Endothelial cell (in vitro differentiated cells): ENCODE measurements around the gene AKNA. TPM values are rescaled to one million over a fixed set of nuclear protein-coding genes. Genes with fewer than 3 reads are reported as not detected.
A peak's percentile ranks its signal among the peaks of the same experiment; 100 is the strongest.

Experiments
- DNase-seq: peaks from one replicate; pipeline ENCODE4 v3.0.0; 2021; ENCODE audit warnings: low spot score
- H3K27ac Mint-ChIP-seq: one replicate; pipeline ENCODE4 v1.8.0; 2021; ENCODE audit warnings: mixed read lengths, inconsistent platforms; ENCODE audit not compliant: unreplicated experiment
- H3K27me3 Mint-ChIP-seq: one replicate; pipeline ENCODE4 v1.8.0; 2021; ENCODE audit warnings: mild to moderate bottlenecking, moderate library complexity, mixed read lengths, inconsistent platforms; ENCODE audit not compliant: unreplicated experiment
- H3K36me3 Mint-ChIP-seq: one replicate; pipeline ENCODE4 v1.8.0; 2021; ENCODE audit warnings: mild to moderate bottlenecking, low read depth, mixed read lengths, inconsistent platforms; ENCODE audit not compliant: unreplicated experiment
- H3K4me1 Mint-ChIP-seq: one replicate; pipeline ENCODE4 v1.8.0; 2021; ENCODE audit warnings: mild to moderate bottlenecking, mixed read lengths, inconsistent platforms; ENCODE audit not compliant: unreplicated experiment
- H3K4me3 Mint-ChIP-seq: one replicate; pipeline ENCODE4 v1.8.0; 2021; ENCODE audit warnings: mild to moderate bottlenecking, mixed read lengths, inconsistent platforms; ENCODE audit not compliant: unreplicated experiment
- H3K9me3 Mint-ChIP-seq: one replicate; pipeline ENCODE4 v1.8.0; 2021; ENCODE audit warnings: mixed read lengths, inconsistent platforms; ENCODE audit not compliant: unreplicated experiment
- total RNA-seq: library from RNA; stranded (reverse); fragmentation: NEBNext Ultra II Directional; extraction: Animal tissue kit (Norgen Biotek cat#: 25700); gene quantifications from one replicate; pipeline ENCODE4 v1.2.1, GENCODE V29; 2021; ENCODE audit not compliant: unreplicated experiment
- TF ChIP-seq, protein P1 (sequence below): fragments of 200-600 bp; sonication (generic); IDR thresholded peaks from one replicate; pipeline ENCODE4 v1.5.0; 2021; ENCODE audit warnings: antibody characterized with exemption; ENCODE audit not compliant: unreplicated experiment

Gene AKNA
- total RNA-seq, 1 donor from 2014 or later, result 79.1 TPM

DNA sequence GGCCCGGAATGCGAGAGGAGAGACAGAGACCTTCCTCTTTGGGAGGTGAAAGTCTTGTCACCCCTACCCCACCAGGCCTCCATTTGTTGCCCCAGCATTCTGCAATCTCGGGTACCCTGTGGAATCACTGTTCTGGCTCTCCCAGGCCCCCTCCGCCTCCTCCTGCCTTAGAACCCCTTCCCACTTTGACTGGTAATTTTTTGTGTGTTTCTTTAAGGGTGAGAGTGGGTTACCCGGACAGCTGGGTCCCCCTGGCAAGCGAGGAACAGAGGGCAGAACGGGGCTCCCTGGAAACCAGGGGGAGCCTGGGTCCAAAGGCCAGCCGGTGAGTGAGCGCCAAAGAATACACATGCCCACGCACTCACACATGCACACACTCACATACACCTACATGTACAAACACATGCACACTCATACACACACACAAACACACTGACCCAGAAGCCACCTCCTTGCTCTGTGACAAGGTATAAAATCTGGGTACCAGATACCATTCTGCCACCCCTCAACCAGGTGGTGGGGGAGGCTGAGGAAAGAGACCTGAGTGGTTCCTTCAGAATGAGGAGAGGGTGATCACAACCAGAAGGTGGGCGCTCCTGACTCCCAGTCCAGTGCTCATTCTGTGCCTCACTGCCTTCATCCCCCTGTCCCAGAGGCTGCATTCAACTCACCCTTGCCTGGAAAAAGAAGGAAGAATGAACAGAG lies 95.7 kb downstream of the AKNA start:
- H3K9me3 Mint-ChIP-seq, result no peaks in the 10 kb centered on the region
- peaks cover 48% of the 10 kb centered on the region for H3K36me3 Mint-ChIP-seq
- H3K27me3 Mint-ChIP-seq, result peaks cover 1% of the 10 kb centered on the region
- TF ChIP-seq, protein P1, sequence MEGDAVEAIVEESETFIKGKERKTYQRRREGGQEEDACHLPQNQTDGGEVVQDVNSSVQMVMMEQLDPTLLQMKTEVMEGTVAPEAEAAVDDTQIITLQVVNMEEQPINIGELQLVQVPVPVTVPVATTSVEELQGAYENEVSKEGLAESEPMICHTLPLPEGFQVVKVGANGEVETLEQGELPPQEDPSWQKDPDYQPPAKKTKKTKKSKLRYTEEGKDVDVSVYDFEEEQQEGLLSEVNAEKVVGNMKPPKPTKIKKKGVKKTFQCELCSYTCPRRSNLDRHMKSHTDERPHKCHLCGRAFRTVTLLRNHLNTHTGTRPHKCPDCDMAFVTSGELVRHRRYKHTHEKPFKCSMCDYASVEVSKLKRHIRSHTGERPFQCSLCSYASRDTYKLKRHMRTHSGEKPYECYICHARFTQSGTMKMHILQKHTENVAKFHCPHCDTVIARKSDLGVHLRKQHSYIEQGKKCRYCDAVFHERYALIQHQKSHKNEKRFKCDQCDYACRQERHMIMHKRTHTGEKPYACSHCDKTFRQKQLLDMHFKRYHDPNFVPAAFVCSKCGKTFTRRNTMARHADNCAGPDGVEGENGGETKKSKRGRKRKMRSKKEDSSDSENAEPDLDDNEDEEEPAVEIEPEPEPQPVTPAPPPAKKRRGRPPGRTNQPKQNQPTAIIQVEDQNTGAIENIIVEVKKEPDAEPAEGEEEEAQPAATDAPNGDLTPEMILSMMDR, result no peak
- DNase-seq, result no peak
- peaks cover 10% of the 10 kb centered on the region for H3K4me1 Mint-ChIP-seq
- no peak overlapping the region for H3K27ac Mint-ChIP-seq
- H3K4me3 Mint-ChIP-seq, result no peak overlapping the region

DNA sequence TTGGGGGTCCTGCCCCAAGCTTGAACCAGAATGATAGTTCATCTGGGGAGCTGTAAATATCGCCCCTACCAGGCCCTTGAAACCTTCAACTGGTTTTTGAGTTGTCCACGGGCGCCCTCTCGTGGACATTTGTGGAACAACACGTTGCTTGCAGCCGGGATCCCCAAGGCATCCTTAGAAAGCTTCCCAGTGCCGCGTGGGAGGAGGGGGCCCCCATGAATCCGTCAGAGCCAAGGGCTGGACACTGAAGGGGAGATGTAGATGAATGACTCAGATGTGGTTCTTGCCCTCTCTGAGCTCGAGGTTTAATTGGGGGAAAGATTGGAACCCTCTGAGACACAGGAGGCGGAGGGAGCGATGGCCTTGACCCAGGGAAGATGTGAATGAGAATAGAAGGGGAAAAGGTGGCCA lies 96.7 kb downstream of the AKNA start:
- Mint-ChIP-seq H3K9me3 (no peaks in the 10 kb centered on the region), H3K27me3 (peaks cover 1% of the 10 kb centered on the region), H3K27ac (no peak overlapping the region)

DNA sequence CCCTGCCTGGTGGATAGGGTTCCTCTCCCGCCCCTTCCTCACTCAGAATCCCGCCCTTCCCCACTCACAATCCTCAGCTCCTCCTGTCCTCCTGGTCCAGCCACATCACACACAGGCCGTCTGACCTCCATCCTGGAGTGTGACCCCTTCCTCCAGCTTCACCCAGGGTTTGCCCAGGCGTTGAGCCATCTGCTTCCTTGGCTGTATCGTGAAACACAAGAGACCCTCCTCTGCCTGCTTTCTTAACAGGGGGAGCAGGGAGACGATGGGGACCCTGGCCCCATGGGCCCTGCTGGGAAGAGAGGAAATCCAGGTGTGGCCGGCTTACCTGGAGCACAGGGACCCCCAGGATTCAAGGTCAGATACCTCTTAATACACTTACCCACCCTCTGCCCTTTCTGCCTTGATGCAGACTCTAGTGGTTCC lies 97.2 kb downstream of the AKNA start:
- Mint-ChIP-seq H3K27me3 (peaks cover 3% of the 10 kb centered on the region), H3K36me3 (peaks cover 41% of the 10 kb centered on the region), H3K27ac (no peak overlapping the region)

More for the DNA sequence above, 96.7 kb downstream of the AKNA start:
- Mint-ChIP-seq H3K36me3 (peaks cover 46% of the 10 kb centered on the region), H3K4me3 (peak overlapping the region; percentile 35), H3K4me1 (peaks cover 10% of the 10 kb centered on the region)
- TF ChIP-seq, protein P1, result peak; percentile 98
- DNase-seq, result peak; percentile 81

DNA sequence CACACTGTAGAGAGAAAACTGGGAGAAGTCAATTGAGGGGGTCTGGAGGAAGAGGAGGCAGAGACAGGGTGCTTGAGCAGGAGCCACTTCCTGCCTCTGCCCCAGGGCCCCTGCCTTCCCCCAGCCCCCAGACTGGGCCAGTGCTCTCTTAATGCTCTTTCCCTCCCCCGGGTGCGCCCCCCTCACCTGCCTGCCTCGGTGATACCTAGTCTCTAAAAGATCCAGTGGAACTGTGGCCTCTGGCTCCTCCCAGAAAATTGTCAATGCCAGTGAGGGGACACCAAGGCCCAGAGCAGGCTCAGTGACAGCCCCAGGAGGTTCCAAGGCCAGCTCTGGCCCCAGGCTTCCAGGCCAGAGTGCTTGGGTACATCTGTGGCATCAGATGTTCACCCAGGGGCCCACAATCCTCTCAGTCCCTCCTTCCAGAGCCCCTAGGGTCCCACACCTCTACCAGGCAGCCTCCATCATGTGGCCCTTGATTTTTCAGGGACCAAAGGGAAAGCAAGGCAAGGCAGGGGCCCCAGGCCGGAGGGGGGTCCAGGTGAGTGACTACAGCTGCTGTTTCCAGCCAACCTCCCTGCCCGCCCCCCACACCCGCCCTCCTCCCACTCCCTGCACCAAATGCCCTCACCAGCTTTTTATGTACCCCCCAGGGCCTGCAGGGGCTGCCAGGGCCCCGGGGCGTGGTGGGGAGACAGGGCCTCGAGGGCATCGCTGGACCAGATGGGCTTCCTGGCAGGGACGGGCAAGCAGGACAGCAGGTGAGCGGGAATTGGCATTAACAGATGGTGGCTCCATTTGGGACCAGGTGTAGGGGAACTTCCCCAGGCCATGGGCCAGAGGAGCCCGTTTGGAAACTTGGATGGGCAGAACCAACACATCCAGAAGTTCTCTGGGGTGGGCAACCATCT lies 98.0 kb downstream of the AKNA start:
- no peaks in the 10 kb centered on the region for H3K9me3 Mint-ChIP-seq
- peaks cover 3% of the 10 kb centered on the region for H3K27me3 Mint-ChIP-seq
- H3K27ac Mint-ChIP-seq, result no peak overlapping the region
- H3K4me1 Mint-ChIP-seq, result peaks cover 10% of the 10 kb centered on the region
- no peak overlapping the region for H3K4me3 Mint-ChIP-seq
- H3K36me3 Mint-ChIP-seq, result peaks cover 36% of the 10 kb centered on the region
- DNase-seq, result no peak
- TF ChIP-seq, protein P1, result no peak

More for the DNA sequence above, 97.2 kb downstream of the AKNA start:
- H3K4me3 Mint-ChIP-seq, result no peak overlapping the region
- H3K9me3 Mint-ChIP-seq, result no peaks in the 10 kb centered on the region
- no peak for DNase-seq
- TF ChIP-seq, protein P1, result no peak
- peaks cover 10% of the 10 kb centered on the region for H3K4me1 Mint-ChIP-seq
